ENCODE data around the gene SMPD2.

Gene SMPD2

GRCh38 chr6:109440331-109441068 is at the start of gene SMPD2, which contains the start of gene PPIL6:
TSS of gene SMPD2 (plus strand) at chr6:109440724. CDS start at chr6:109441122, 398 bp downstream.
TSS of gene PPIL6 (minus strand) at chr6:109440628. CDS start at chr6:109440590, 38 bp downstream.
- DNase-seq: peak; percentile 93

GRCh38 chr6:109393157-109393885 is 47.2 kb upstream of the SMPD2 start:
- no peak for DNase-seq

- peak; percentile 41 for DNase-seq
These were observed 46.6 kb upstream of the SMPD2 start for GRCh38 chr6:109393886-109394281.

GRCh38 chr6:109396046-109396718 is 44.3 kb upstream of the SMPD2 start:
- DNase-seq: no peak

- DNase-seq: peak; percentile 52
These were observed 43.5 kb upstream of the SMPD2 start for GRCh38 chr6:109397020-109397419.

- DNase-seq: peak; percentile 83
These were observed 34.3 kb upstream of the SMPD2 start for GRCh38 chr6:109406196-109406595.

GRCh38 chr6:109411034-109411433 is 29.5 kb upstream of the SMPD2 start:
- DNase-seq: no peak

GRCh38 chr6:109417646-109418045 is 22.9 kb upstream of the SMPD2 start:
- no peak for DNase-seq

- DNase-seq: no peak
These were observed 19.8 kb upstream of the SMPD2 start for GRCh38 chr6:109420751-109421150.

- DNase-seq: no peak
These were observed 19.3 kb upstream of the SMPD2 start for GRCh38 chr6:109421184-109421583.

- no peak for DNase-seq
These were observed 15.6 kb upstream of the SMPD2 start for GRCh38 chr6:109424946-109425345.

GRCh38 chr6:109428889-109429477 is 11.5 kb upstream of the SMPD2 start:
- DNase-seq: no peak

GRCh38 chr6:109429496-109429895 is 11.0 kb upstream of the SMPD2 start:
- DNase-seq: no peak

GRCh38 chr6:109434456-109434855 is 6.1 kb upstream of the SMPD2 start:
- peak; percentile 84 for DNase-seq

- DNase-seq: no peak
These were observed 4.5 kb upstream of the SMPD2 start for GRCh38 chr6:109436041-109436440.

GRCh38 chr6:109441069-109441816 is 719 bp downstream of the SMPD2 start:
- DNase-seq: peak; percentile 51

- no peak for DNase-seq
These were observed 1.9 kb downstream of the SMPD2 start for GRCh38 chr6:109442393-109442924.

- no peak for DNase-seq
These were observed 3.0 kb downstream of the SMPD2 start for GRCh38 chr6:109443425-109443950.

- no peak for DNase-seq
These were observed 4.9 kb downstream of the SMPD2 start for GRCh38 chr6:109445382-109445781.

- no peak for DNase-seq
These were observed 5.5 kb downstream of the SMPD2 start for GRCh38 chr6:109446072-109446471.

- DNase-seq: no peak
These were observed 6.0 kb downstream of the SMPD2 start for GRCh38 chr6:109446541-109446940.

GRCh38 chr6:109447087-109447486 is 6.6 kb downstream of the SMPD2 start:
- DNase-seq: no peak

Measured in suppressor macrophage treated with lipopolysaccharide for 4 hours (primary cell).